NB4 (cell line): Measurements from ENCODE around the gene GRHL1.

ENCODE experiments used
- MYC ChIP-seq: IDR thresholded peaks from 2 replicates; pipeline ENCODE4 v1.6.1; 2011; ENCODE audit warnings: low read depth, low read length
- POLR2A ChIP-seq: IDR thresholded peaks from 2 replicates; pipeline ENCODE4 v1.6.1; 2011; ENCODE audit warnings: mild to moderate bottlenecking; ENCODE audit not compliant: insufficient read length; ENCODE audit errors: extremely low read depth
- TF ChIP-seq, protein P1 (sequence below): IDR thresholded peaks from one replicate; pipeline ENCODE4 v1.5.1; 2012; ENCODE audit warnings: low read depth, low read length
- TF ChIP-seq, protein P2 (sequence below): IDR thresholded peaks from 2 replicates; pipeline ENCODE4 v1.6.1; 2011; ENCODE audit warnings: low read depth, low read length

DNA sequence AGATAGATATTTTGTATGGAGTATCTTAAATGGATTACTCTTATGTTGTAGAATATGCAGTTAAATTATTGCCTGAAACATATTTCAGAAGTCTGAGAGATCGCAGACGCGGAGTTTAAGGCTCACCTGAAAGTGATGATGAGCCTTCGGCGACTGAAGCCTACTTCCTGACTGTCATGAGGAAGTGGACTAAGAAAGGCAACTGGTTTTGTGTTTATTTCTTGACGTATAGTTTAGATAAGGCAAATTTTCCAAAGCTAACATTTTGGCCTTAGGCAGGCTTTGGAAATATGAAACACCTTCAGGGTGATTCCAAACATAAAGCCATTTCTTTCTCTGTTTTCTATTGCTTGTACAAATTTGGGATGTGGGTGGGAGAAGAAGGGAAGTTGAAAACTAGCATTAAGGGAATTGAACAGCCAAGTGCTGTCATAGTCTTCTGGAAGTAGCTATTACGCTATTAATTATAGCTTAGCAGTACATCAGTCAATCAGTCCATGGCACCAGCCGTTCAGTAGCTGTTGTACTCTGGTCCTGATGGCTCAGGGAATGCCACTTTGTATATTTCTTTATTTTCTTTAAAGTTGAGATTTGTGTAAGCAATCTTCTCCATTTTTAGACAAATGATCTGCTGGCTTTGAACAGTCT is 1.5 kb downstream of the GRHL1 start:
- TF ChIP-seq, protein P1, sequence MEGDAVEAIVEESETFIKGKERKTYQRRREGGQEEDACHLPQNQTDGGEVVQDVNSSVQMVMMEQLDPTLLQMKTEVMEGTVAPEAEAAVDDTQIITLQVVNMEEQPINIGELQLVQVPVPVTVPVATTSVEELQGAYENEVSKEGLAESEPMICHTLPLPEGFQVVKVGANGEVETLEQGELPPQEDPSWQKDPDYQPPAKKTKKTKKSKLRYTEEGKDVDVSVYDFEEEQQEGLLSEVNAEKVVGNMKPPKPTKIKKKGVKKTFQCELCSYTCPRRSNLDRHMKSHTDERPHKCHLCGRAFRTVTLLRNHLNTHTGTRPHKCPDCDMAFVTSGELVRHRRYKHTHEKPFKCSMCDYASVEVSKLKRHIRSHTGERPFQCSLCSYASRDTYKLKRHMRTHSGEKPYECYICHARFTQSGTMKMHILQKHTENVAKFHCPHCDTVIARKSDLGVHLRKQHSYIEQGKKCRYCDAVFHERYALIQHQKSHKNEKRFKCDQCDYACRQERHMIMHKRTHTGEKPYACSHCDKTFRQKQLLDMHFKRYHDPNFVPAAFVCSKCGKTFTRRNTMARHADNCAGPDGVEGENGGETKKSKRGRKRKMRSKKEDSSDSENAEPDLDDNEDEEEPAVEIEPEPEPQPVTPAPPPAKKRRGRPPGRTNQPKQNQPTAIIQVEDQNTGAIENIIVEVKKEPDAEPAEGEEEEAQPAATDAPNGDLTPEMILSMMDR, result no peak
- TF ChIP-seq POLR2A, result no peak
- no peak for TF ChIP-seq MYC
- TF ChIP-seq, protein P2, sequence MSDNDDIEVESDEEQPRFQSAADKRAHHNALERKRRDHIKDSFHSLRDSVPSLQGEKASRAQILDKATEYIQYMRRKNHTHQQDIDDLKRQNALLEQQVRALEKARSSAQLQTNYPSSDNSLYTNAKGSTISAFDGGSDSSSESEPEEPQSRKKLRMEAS, result no peak
